Measurements from ENCODE around the gene TSPAN13. TPM values are rescaled to one million over a fixed set of nuclear protein-coding genes. Genes with fewer than 3 reads are reported as not detected.

TSPAN13 gene
- polyA plus RNA-seq, 1 donor from 2014 or later, result 315 TPM

- H3K36me3 ChIP-seq (ENCODE audit: insufficient read depth, low read length), result no peaks in the 10 kb centered on the region
- H3K79me2 ChIP-seq (replicated peaks; ENCODE audit: insufficient read depth, low read length), result no peaks in the 10 kb centered on the region
- no peak overlapping the region for H3K9ac ChIP-seq (ENCODE audit: low read length)
- H4K20me1 ChIP-seq (ENCODE audit: insufficient read depth), result no peaks in the 10 kb centered on the region
- no peaks in the 10 kb centered on the region for H3K9me2 ChIP-seq (ENCODE audit: insufficient read depth, low read length)
- no peak overlapping the region for H2AFZ ChIP-seq (ENCODE audit: low read depth, low read length)
- no peak overlapping the region for H3K4me3 ChIP-seq (ENCODE audit: low read length)
- no peaks in the 10 kb centered on the region for H3F3A ChIP-seq (ENCODE audit: insufficient read depth, low read length, poor library complexity, severe bottlenecking)
- TF ChIP-seq EP300 (conservative IDR thresholded peaks at IDR 0.05; ENCODE audit: poor library complexity, severe bottlenecking) (no peak), TAF1 (IDR thresholded peaks at IDR 0.05; ENCODE audit: low read depth) (no peak), CTCF (IDR thresholded peaks at IDR 0.05; ENCODE audit: poor library complexity, severe bottlenecking) (no peak), RAD21 (conservative IDR thresholded peaks at IDR 0.05) (no peak), SMC3 (conservative IDR thresholded peaks at IDR 0.05; ENCODE audit: poor library complexity) (no peak), POLR2AphosphoS5 (IDR thresholded peaks at IDR 0.05) (no peak)
- H3K27me3 ChIP-seq (ENCODE audit: insufficient read depth, low read depth, low read length), result no peaks in the 10 kb centered on the region
- H3K9me3 ChIP-seq (ENCODE audit: low read length), result no peaks in the 10 kb centered on the region
- no peak overlapping the region for H3K27ac ChIP-seq (ENCODE audit: low read length)
- no peak overlapping the region for H3K4me2 ChIP-seq (ENCODE audit: low read length)
These were observed 8.9 kb upstream of the TSPAN13 start for GRCh38 chr7:16744518-16745250.

GRCh38 chr7:16745645-16746044 lies 7.9 kb upstream of the TSPAN13 start:
- Histone ChIP-seq H3K27me3 (ENCODE audit: insufficient read depth, low read depth, low read length) (no peaks in the 10 kb centered on the region), H3K36me3 (ENCODE audit: insufficient read depth, low read length) (no peaks in the 10 kb centered on the region), H3K9me3 (ENCODE audit: low read length) (no peaks in the 10 kb centered on the region), H2AFZ (ENCODE audit: low read depth, low read length) (no peak overlapping the region), H3K9ac (ENCODE audit: low read length) (no peak overlapping the region), H3K27ac (ENCODE audit: low read length) (no peak overlapping the region), H3K4me3 (ENCODE audit: low read length) (no peak overlapping the region), H3K9me2 (ENCODE audit: insufficient read depth, low read length) (no peaks in the 10 kb centered on the region), H3K4me2 (ENCODE audit: low read length) (no peak overlapping the region), H3F3A (ENCODE audit: insufficient read depth, low read length, poor library complexity, severe bottlenecking) (no peaks in the 10 kb centered on the region), H3K79me2 (replicated peaks; ENCODE audit: insufficient read depth, low read length) (no peaks in the 10 kb centered on the region), H4K20me1 (ENCODE audit: insufficient read depth) (no peaks in the 10 kb centered on the region)
- TF ChIP-seq RAD21 (conservative IDR thresholded peaks at IDR 0.05) (no peak), SMC3 (conservative IDR thresholded peaks at IDR 0.05; ENCODE audit: poor library complexity) (no peak), EZH2 (IDR thresholded peaks at IDR 0.05; ENCODE audit: borderline replicate concordance, insufficient read depth, low read length, poor library complexity, severe bottlenecking) (no peak), EP300 (conservative IDR thresholded peaks at IDR 0.05; ENCODE audit: poor library complexity, severe bottlenecking) (no peak), POLR2AphosphoS5 (IDR thresholded peaks at IDR 0.05) (no peak), TAF1 (IDR thresholded peaks at IDR 0.05; ENCODE audit: low read depth) (no peak), MXI1 (conservative IDR thresholded peaks at IDR 0.05; ENCODE audit: poor library complexity, severe bottlenecking) (no peak), CTCF (IDR thresholded peaks at IDR 0.05; ENCODE audit: poor library complexity, severe bottlenecking) (no peak)
- TF ChIP-seq, protein P1, sequence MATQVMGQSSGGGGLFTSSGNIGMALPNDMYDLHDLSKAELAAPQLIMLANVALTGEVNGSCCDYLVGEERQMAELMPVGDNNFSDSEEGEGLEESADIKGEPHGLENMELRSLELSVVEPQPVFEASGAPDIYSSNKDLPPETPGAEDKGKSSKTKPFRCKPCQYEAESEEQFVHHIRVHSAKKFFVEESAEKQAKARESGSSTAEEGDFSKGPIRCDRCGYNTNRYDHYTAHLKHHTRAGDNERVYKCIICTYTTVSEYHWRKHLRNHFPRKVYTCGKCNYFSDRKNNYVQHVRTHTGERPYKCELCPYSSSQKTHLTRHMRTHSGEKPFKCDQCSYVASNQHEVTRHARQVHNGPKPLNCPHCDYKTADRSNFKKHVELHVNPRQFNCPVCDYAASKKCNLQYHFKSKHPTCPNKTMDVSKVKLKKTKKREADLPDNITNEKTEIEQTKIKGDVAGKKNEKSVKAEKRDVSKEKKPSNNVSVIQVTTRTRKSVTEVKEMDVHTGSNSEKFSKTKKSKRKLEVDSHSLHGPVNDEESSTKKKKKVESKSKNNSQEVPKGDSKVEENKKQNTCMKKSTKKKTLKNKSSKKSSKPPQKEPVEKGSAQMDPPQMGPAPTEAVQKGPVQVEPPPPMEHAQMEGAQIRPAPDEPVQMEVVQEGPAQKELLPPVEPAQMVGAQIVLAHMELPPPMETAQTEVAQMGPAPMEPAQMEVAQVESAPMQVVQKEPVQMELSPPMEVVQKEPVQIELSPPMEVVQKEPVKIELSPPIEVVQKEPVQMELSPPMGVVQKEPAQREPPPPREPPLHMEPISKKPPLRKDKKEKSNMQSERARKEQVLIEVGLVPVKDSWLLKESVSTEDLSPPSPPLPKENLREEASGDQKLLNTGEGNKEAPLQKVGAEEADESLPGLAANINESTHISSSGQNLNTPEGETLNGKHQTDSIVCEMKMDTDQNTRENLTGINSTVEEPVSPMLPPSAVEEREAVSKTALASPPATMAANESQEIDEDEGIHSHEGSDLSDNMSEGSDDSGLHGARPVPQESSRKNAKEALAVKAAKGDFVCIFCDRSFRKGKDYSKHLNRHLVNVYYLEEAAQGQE (IDR thresholded peaks at IDR 0.05; ENCODE audit: borderline replicate concordance), result no peak

Data from neural cell (in vitro differentiated cells).